Keratinocyte (primary cell): Measurements from ENCODE around the gene AMY2B. TPM values are rescaled to one million over a fixed set of nuclear protein-coding genes. Genes with fewer than 3 reads are reported as not detected.

ENCODE experiments used
- DNase-seq: peaks from one replicate; pipeline ENCODE4 v3.0.0-alpha.2; 2011; ENCODE audit warnings: low read depth, missing footprints, low spot score
- FAIRE-seq: peaks from 2 replicates; lab custom pipeline; 2011; peaks lifted over from hg19 to GRCh38; lab: Jason Lieb, UNC
- H2AFZ ChIP-seq: 2 replicates; pipeline ENCODE4 v1.6.0; 2012; ENCODE audit warnings: low read length, control low read depth, inconsistent platforms; ENCODE audit not compliant: control insufficient read depth
- H3K27ac ChIP-seq: 2 replicates; pipeline ENCODE4 v1.5.1; 2011; ENCODE audit warnings: low read length; ENCODE audit not compliant: control insufficient read depth, insufficient read depth
- H3K27me3 ChIP-seq: 3 replicates; pipeline ENCODE4 v1.6.0; 2011; ENCODE audit warnings: low read length; ENCODE audit not compliant: control insufficient read depth, insufficient read depth; ENCODE audit errors: extremely low read depth
- H3K36me3 ChIP-seq, 2 experiments: 2 replicates in 1 of 2; 3 replicates in 1 of 2; pipeline ENCODE4 v1.5.1; 2011; ENCODE audit warnings: low read length in 2 of 2, mild to moderate bottlenecking in 1 of 2; ENCODE audit not compliant: control insufficient read depth in 2 of 2, insufficient read depth in 2 of 2; ENCODE audit errors: extremely low read depth in 1 of 2
- H3K4me1 ChIP-seq: 3 replicates; pipeline ENCODE4 v1.5.1; 2011; ENCODE audit warnings: low read length; ENCODE audit not compliant: control insufficient read depth, insufficient read depth; ENCODE audit errors: extremely low read depth
- H3K4me2 ChIP-seq: 3 replicates; pipeline ENCODE4 v1.6.0; 2011; ENCODE audit warnings: low read depth, low read length; ENCODE audit not compliant: control insufficient read depth, insufficient read depth; ENCODE audit errors: extremely low read depth
- H3K4me3 ChIP-seq, 3 experiments: fragments of 200-600 bp in 1 of 3; sonication (generic) in 1 of 3; 2 replicates in 2 of 3; 3 replicates in 1 of 3; pipeline ENCODE4 v1.5.1; 2011 to 2016; ENCODE audit warnings: low read length in 3 of 3, mild to moderate bottlenecking in 3 of 3, control low read depth in 2 of 3, inconsistent platforms in 1 of 3, low read depth in 1 of 3, mixed read lengths in 1 of 3, mixed run types in 1 of 3, moderate library complexity in 1 of 3; ENCODE audit not compliant: control insufficient read depth in 2 of 3, insufficient read depth in 2 of 3; ENCODE audit errors: extremely low read depth in 1 of 3
- H3K79me2 ChIP-seq: 2 replicates; pipeline ENCODE4 v1.6.0; 2012; ENCODE audit warnings: low read length; ENCODE audit not compliant: control insufficient read depth, insufficient read depth
- H3K9ac ChIP-seq: 3 replicates; pipeline ENCODE4 v1.6.0; 2011; ENCODE audit warnings: low read length; ENCODE audit not compliant: control insufficient read depth, insufficient read depth; ENCODE audit errors: extremely low read depth
- H3K9me1 ChIP-seq: 3 replicates; pipeline ENCODE4 v1.6.0; 2011; ENCODE audit warnings: low read length; ENCODE audit not compliant: control insufficient read depth, insufficient read depth; ENCODE audit errors: extremely low read depth
- H3K9me3 ChIP-seq: 2 replicates; pipeline ENCODE4 v1.5.1; 2012; ENCODE audit warnings: low read depth, low read length; ENCODE audit not compliant: control insufficient read depth
- H4K20me1 ChIP-seq: 3 replicates; pipeline ENCODE4 v1.6.0; 2011; ENCODE audit warnings: low read length; ENCODE audit not compliant: control insufficient read depth, insufficient read depth; ENCODE audit errors: extremely low read depth
- CTCF ChIP-seq, 3 experiments: IDR thresholded peaks in 1 of 3; conservative IDR thresholded peaks in 1 of 3; optimal IDR thresholded peaks in 1 of 3; 2 replicates in 2 of 3; 3 replicates in 1 of 3; pipeline versions ENCODE3 to v1.5.1; 2011; ENCODE audit warnings: low read length in 3 of 3, mild to moderate bottlenecking in 3 of 3, moderate library complexity in 2 of 3, control low read depth in 1 of 3, inconsistent platforms in 1 of 3; ENCODE audit not compliant: insufficient read depth in 2 of 3; ENCODE audit errors: extremely low read depth in 1 of 3
- EZH2 ChIP-seq: IDR thresholded peaks from one replicate; pipeline ENCODE4 v1.6.1; 2012; ENCODE audit warnings: inconsistent platforms, mild to moderate bottlenecking, low read length, moderate library complexity
- dilution Hi-C: fragments of 300-500 bp; cut with MboI; formaldehyde crosslinking; loops from one replicate; pipeline ENCODE4 v1.7.0; 2020; ENCODE audit warnings: low sequenced_read_pairs; ENCODE audit not compliant: extremely low pct_ligation_motif_present
- polyA plus RNA-seq, 5 experiments: library from polyadenylated mRNA; depleted of rRNA in 3 of 5; stranded (reverse) in 3 of 5; stranded (forward) in 1 of 5; unstranded in 1 of 5; fragments of >200 nt; gene quantifications; 1 replicate in 1 of 5; 2 replicates in 3 of 5; 3 replicates in 1 of 5; pipeline versions ENCODE4 v1.2.1 to v1.2.3, GENCODE V29; 2011 to 2012; ENCODE audit warnings: missing spikeins in 2 of 5, low read depth in 1 of 5, low replicate concordance in 1 of 5

The AMY2B gene
- polyA plus RNA-seq, 1 donor (not counting 4 experiments of a cell fraction or from before 2014, with no cell fraction given) = 9.9 TPM

GRCh38 chr1:103527331-103527730 lies 44.1 kb upstream of the AMY2B start:
- H3K4me3 ChIP-seq = peak overlapping the region in 1 of 3 experiments; percentile 90
- no peak for DNase-seq
- FAIRE-seq = no peak

GRCh38 chr1:103529746-103530145 lies 41.6 kb upstream of the AMY2B start:
- H3K4me2 ChIP-seq = no peak overlapping the region
- H4K20me1 ChIP-seq = no peaks in the 10 kb centered on the region
- no peaks in the 10 kb centered on the region for H3K9me3 ChIP-seq
- H3K9ac ChIP-seq = no peak overlapping the region
- DNase-seq (no peak), FAIRE-seq (no peak)
- no peak overlapping the region for H2AFZ ChIP-seq
- H3K4me1 ChIP-seq = peaks cover 8% of the 10 kb centered on the region
- no peaks in the 10 kb centered on the region for H3K27me3 ChIP-seq
- H3K27ac ChIP-seq = no peak overlapping the region
- dilution Hi-C loops = no loop called here
- peaks cover 0 to 5% of the 10 kb centered on the region in 2 experiments for H3K36me3 ChIP-seq
- H3K9me1 ChIP-seq = no peaks in the 10 kb centered on the region
- H3K79me2 ChIP-seq = peaks cover 63% of the 10 kb centered on the region
- H3K4me3 ChIP-seq = no peak overlapping the region
- TF ChIP-seq CTCF (optimal IDR thresholded peaks at IDR 0.05 in 1 of 3, IDR thresholded peaks at IDR 0.05 in 1 of 3, conservative IDR thresholded peaks at IDR 0.05 in 1 of 3; ENCODE audit: extremely low read depth in 1 of 3, insufficient read depth in 2 of 3, low read length in 3 of 3) (no peak), EZH2 (no peak)

More at GRCh38 chr1:103527331-103527730, 44.1 kb upstream of the AMY2B start:
- Histone ChIP-seq H3K4me2 (peak overlapping the region; percentile 83), H3K9ac (no peak overlapping the region), H3K36me3 (peaks cover 0 to 5% of the 10 kb centered on the region in 2 experiments), H3K9me1 (no peaks in the 10 kb centered on the region), H4K20me1 (no peaks in the 10 kb centered on the region), H3K4me1 (peaks cover 12% of the 10 kb centered on the region), H3K27me3 (no peaks in the 10 kb centered on the region), H3K9me3 (no peaks in the 10 kb centered on the region), H2AFZ (no peak overlapping the region), H3K79me2 (peaks cover 53% of the 10 kb centered on the region), H3K27ac (no peak overlapping the region)
- TF ChIP-seq EZH2 (no peak), CTCF (optimal IDR thresholded peaks at IDR 0.05 in 1 of 3, IDR thresholded peaks at IDR 0.05 in 1 of 3, conservative IDR thresholded peaks at IDR 0.05 in 1 of 3; ENCODE audit: extremely low read depth in 1 of 3, insufficient read depth in 2 of 3, low read length in 3 of 3) (no peak)
- dilution Hi-C loops = no loop called here
